ENCODE results near the gene RHOF. TPM values are rescaled to one million over a fixed set of nuclear protein-coding genes. Genes with fewer than 3 reads are reported as not detected.
A peak's percentile ranks its signal among the peaks of the same experiment; 100 is the strongest.

Gene RHOF
- polyA plus RNA-seq, 1 of the 3 experiments (the other 2 are of a cell fraction) = 5.0 TPM

DNA sequence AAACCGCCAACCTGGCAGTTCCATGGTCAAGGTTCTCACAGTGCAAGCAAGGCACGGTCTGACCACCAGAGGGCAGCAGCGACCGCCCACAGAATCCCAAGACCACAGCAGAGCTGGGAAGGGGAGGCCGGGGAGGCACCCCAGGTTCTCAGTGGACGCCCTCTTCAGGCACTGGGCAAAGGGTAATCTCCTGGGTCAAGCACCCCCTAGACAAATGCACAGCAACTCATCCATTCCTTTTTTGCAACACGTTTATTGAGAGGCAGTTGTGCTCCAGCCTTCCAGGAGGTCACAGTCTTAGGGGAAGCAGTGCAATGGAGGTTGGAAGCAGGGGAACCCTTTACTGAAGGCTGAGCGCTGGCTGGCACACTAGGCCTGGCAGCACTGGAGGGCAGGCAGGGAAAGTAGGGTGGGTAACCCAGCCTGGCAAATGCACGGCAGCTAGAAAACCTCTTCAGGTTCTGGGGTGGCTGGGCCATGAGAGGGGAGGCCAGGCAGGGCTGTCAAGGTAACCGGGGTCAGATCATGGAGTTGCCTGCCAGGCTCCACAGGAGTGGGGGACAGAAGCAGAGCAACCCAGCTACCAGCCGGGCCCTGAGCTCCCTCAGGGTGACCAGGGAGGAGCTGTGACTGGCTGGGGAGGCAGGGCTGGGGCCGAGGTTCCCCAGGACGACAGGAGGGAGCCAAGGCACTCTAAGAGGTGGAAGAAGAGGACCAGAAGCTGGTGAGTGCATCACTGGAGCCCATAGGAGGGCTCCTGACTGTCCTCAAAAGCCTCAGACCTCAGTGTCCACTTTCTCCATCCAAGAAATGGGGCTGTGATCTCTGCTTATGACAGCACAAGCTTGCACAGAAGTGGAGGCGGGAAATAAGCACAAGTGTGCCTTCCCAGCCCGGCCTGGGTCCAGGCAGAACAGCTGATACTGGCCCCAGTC is 1.8 kb upstream of the RHOF start:
- Histone ChIP-seq H2AFZ (ENCODE audit: low read depth) (no peak overlapping the region), H3K4me2 (peak overlapping the region; percentile 94), H4K20me1 (ENCODE audit: insufficient read depth) (no peaks in the 10 kb centered on the region; the same call in 1 of the 2 replicates), H3F3A (replicated peaks; ENCODE audit: insufficient read depth) (peaks cover 43% of the 10 kb centered on the region), H3K9me3 (no peaks in the 10 kb centered on the region), H3K27me3 (ENCODE audit: insufficient read depth) (no peaks in the 10 kb centered on the region), H3K4me1 (ENCODE audit: control insufficient read depth in 1 of 2, insufficient read depth in 2 of 2, low read depth in 1 of 2, low read length in 1 of 2) (peaks cover 40 to 67% of the 10 kb centered on the region in 2 experiments), H3K9me2 (no peaks in the 10 kb centered on the region), H3K79me2 (ENCODE audit: insufficient read depth) (peaks cover 43% of the 10 kb centered on the region), H3K4me3 (ENCODE audit: low read depth in 2 of 2, low read length in 1 of 2) (peak overlapping the region in 1 of 2 experiments; percentile 61; a peak in 2 of 4 replicates), H3K9ac (peak overlapping the region; percentile 48; the same call in 1 of the 2 replicates), H3K27ac (ENCODE audit: low read depth in 2 of 2, low read length in 1 of 2) (peak overlapping the region; percentile 82 to 99), H3K36me3 (replicated peaks in 1 of 2; ENCODE audit: control insufficient read depth in 1 of 2, insufficient read depth in 2 of 2, low read length in 1 of 2) (peaks cover 8 to 11% of the 10 kb centered on the region in 2 experiments)
- WGBS (ENCODE audit: low lambda C conversion rate) = 62% methylated on average over 5 of the region's 15 CpGs
- CTCF ChIA-PET = interaction anchor here (0.6 to 16.0 kb wide), 59 partner anchors 14 to 1176 kb away, joined by 3 to 675 read pairs (median 6); partner anchors contain the start of genes BCL7A, PSMD9, SETD1B and TMEM120B
- peak; percentile 86 for TF ChIP-seq SMC3 (IDR thresholded peaks at IDR 0.05; ENCODE audit: low read depth, low read length)
- TF ChIP-seq RCOR1 (IDR thresholded peaks at IDR 0.05; ENCODE audit: low read length) = no peak; the same call in 1 of the 2 replicates
- no peak for TF ChIP-seq FOXM1 (IDR thresholded peaks at IDR 0.05; ENCODE audit: low read depth)
- TF ChIP-seq NFIC (IDR thresholded peaks at IDR 0.05; ENCODE audit: borderline replicate concordance) = no peak; the same call in 1 of the 2 replicates
- TF ChIP-seq RAD21 (IDR thresholded peaks at IDR 0.05; ENCODE audit: low read length) = peak; percentile 93
- TF ChIP-seq SIN3A (IDR thresholded peaks at IDR 0.05; ENCODE audit: borderline replicate concordance, low read depth, low read length) = 0 out of 2 replicates have a peak, but pooled peaks have one; percentile 39
- TF ChIP-seq MXI1 (IDR thresholded peaks at IDR 0.05; ENCODE audit: low read depth, low read length) = peak; percentile 40; the same call in 1 of the 2 replicates
- TF ChIP-seq NRF1 (IDR thresholded peaks at IDR 0.05; ENCODE audit: low read depth, low read length) = no peak
- no peak for TF ChIP-seq PBX3 (IDR thresholded peaks at IDR 0.05)
- TF ChIP-seq, protein P1, sequence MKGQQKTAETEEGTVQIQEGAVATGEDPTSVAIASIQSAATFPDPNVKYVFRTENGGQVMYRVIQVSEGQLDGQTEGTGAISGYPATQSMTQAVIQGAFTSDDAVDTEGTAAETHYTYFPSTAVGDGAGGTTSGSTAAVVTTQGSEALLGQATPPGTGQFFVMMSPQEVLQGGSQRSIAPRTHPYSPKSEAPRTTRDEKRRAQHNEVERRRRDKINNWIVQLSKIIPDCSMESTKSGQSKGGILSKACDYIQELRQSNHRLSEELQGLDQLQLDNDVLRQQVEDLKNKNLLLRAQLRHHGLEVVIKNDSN (IDR thresholded peaks at IDR 0.05; ENCODE audit: borderline replicate concordance, low read depth) = no peak
- TF ChIP-seq YY1 (IDR thresholded peaks at IDR 0.05; ENCODE audit: low read depth) = no peak
- TF ChIP-seq CTCF (IDR thresholded peaks at IDR 0.05) = peak; percentile 93
- TF ChIP-seq REST (IDR thresholded peaks at IDR 0.05; ENCODE audit: low read depth, low read length) = no peak
- TF ChIP-seq, protein P2, sequence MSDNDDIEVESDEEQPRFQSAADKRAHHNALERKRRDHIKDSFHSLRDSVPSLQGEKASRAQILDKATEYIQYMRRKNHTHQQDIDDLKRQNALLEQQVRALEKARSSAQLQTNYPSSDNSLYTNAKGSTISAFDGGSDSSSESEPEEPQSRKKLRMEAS (IDR thresholded peaks at IDR 0.05; ENCODE audit: low read depth) = peak; percentile 47; the same call in 1 of the 2 replicates
- POLR2A ChIA-PET = interaction anchor here (1.0 to 7.0 kb wide), 8 partner anchors 8 to 93 kb away, joined by 3 to 79 read pairs (median 8); partner anchors contain the start of genes PSMD9, SETD1B and TMEM120B
- peak; percentile 86 for DNase-seq

Data from SK-N-SH (cell line).